HCT116 (cell line): Measurements from ENCODE around the gene DPP10. TPM values are rescaled to one million over a fixed set of nuclear protein-coding genes. Genes with fewer than 3 reads are reported as not detected.

Source experiments
- ATAC-seq: fragments of 200-7000 bp; cut with Tn5 transposase; 2 replicates; pipeline ENCODE4 v1.9.1; 2020; ENCODE audit warnings: mild to moderate bottlenecking, moderate library complexity
- BruUV-seq: library from RNA; stranded (reverse); fragments of 400-500 nt; replicated peaks from 2 replicates; lab custom pipeline; 2021; lab: Mats Ljungman, UMichigan
- CTCF ChIA-PET: fragments of 300-600 bp; sonication (Branson Sonifier 250); formaldehyde crosslinking; loops from one replicate; lab custom pipeline; 2021; ENCODE audit warnings: antibody characterized with exemption; lab: Charles Lee
- POLR2A ChIA-PET: fragments of 300-600, 350-600 bp; sonication (Branson Sonifier 250); formaldehyde crosslinking; loops from one replicate; lab custom pipeline; 2021; ENCODE audit warnings: antibody characterized with exemption; lab: Charles Lee
- RAD21 ChIA-PET, 2 experiments: fragments of 300-600 bp; sonication (Branson Sonifier 250); formaldehyde crosslinking; loops; one replicate each; lab custom pipeline; 2023; ENCODE audit warnings: low total read pairs in 2 of 2; ENCODE audit not compliant: uncharacterized antibody in 2 of 2, unreplicated experiment in 2 of 2, low non-redundant PET in 1 of 2; lab: Charles Lee
- DNase-seq: peaks from one replicate; pipeline ENCODE4 v3.0.0-alpha.2; 2010; ENCODE audit warnings: low read depth, low spot score
- H2AFZ ChIP-seq: fragments of 200-600 bp; shearing (Covaris generic), sonication (generic); 2 replicates; pipeline ENCODE4 v1.6.1; 2017; ENCODE audit warnings: low read depth, mixed run types, mixed read lengths, antibody characterized with exemption, low read length; ENCODE audit not compliant: poor library complexity, severe bottlenecking
- H3K27ac ChIP-seq: 2 replicates; pipeline ENCODE4 v1.5.1; 2012; ENCODE audit warnings: low read depth, low read length
- H3K27me3 ChIP-seq: fragments of 200-600 bp; sonication (generic); 2 replicates; pipeline ENCODE4 v1.6.1; 2016; ENCODE audit warnings: mixed run types, low read length, mixed read lengths; ENCODE audit not compliant: insufficient read depth
- H3K36me3 ChIP-seq, 2 experiments: fragments of 200-500 bp in 1 of 2; fragments of 200-600 bp in 1 of 2; sonication (Bioruptor generic) in 1 of 2; sonication (generic) in 1 of 2; 2 replicates each; pipeline versions ENCODE4 v1.5.1 to v1.6.1; 2014 to 2016; ENCODE audit warnings: low read length in 2 of 2, inconsistent platforms in 1 of 2, mixed read lengths in 1 of 2, mixed run types in 1 of 2; ENCODE audit not compliant: insufficient read depth in 2 of 2, control insufficient read depth in 1 of 2
- H3K4me1 ChIP-seq, 2 experiments: fragments of 200-600 bp in 1 of 2; sonication (generic) in 1 of 2; 2 replicates each; pipeline versions ENCODE4 v1.5.1 to v1.6.1; 2012 to 2017; ENCODE audit warnings: low read length in 2 of 2, inconsistent platforms in 1 of 2, mild to moderate bottlenecking in 1 of 2, mixed read lengths in 1 of 2, mixed run types in 1 of 2, moderate library complexity in 1 of 2; ENCODE audit not compliant: insufficient read depth in 2 of 2, control insufficient read depth in 1 of 2
- H3K4me2 ChIP-seq: fragments of 200-600 bp; sonication (generic); 2 replicates; pipeline ENCODE4 v1.6.1; 2017; ENCODE audit warnings: mixed run types, low read length, mixed read lengths
- H3K4me3 ChIP-seq, 2 experiments: fragments of 200-600 bp in 1 of 2; sonication (generic) in 1 of 2; replicated peaks in 1 of 2; 2 replicates each; pipeline ENCODE4 v1.5.1; 2011 to 2016; ENCODE audit warnings: low read length in 2 of 2, control low read depth in 1 of 2, low read depth in 1 of 2, mild to moderate bottlenecking in 1 of 2, mixed read lengths in 1 of 2, mixed run types in 1 of 2
- H3K79me2 ChIP-seq: fragments of 200-600 bp; sonication (generic); 2 replicates; pipeline ENCODE4 v1.6.1; 2017; ENCODE audit warnings: mild to moderate bottlenecking, mixed run types, low read length, moderate library complexity, mixed read lengths; ENCODE audit not compliant: insufficient read depth
- H3K9ac ChIP-seq: fragments of 200-600 bp; sonication (generic); 2 replicates; pipeline ENCODE4 v1.6.1; 2016; ENCODE audit warnings: low read length, mixed read lengths
- H3K9me2 ChIP-seq: fragments of 200-600 bp; sonication (generic), shearing (Covaris generic); 2 replicates; pipeline ENCODE4 v1.6.1; 2017; ENCODE audit warnings: mixed run types, mild to moderate bottlenecking, moderate library complexity; ENCODE audit not compliant: insufficient read depth
- H3K9me3 ChIP-seq, 2 experiments: fragments of 200-500 bp in 1 of 2; fragments of 200-600 bp in 1 of 2; sonication (Bioruptor generic) in 1 of 2; sonication (generic) in 1 of 2; 2 replicates each; pipeline ENCODE4 v1.6.1; 2014 to 2017; ENCODE audit warnings: low read length in 2 of 2, mixed read lengths in 2 of 2, inconsistent platforms in 1 of 2, low read depth in 1 of 2, mild to moderate bottlenecking in 1 of 2, mixed run types in 1 of 2, moderate library complexity in 1 of 2; ENCODE audit not compliant: control insufficient read depth in 1 of 2, insufficient read depth in 1 of 2
- H4K20me1 ChIP-seq: fragments of 200-600 bp; sonication (generic), shearing (Covaris generic); 2 replicates; pipeline ENCODE4 v1.6.1; 2017; ENCODE audit warnings: mixed run types, mild to moderate bottlenecking, moderate library complexity; ENCODE audit not compliant: insufficient read depth
- ATF3 ChIP-seq: IDR thresholded peaks from 2 replicates; pipeline ENCODE4 v1.6.1; 2012
- CBX3 ChIP-seq: IDR thresholded peaks from 2 replicates; pipeline ENCODE4 v1.6.1; 2012; ENCODE audit warnings: low read depth
- CEBPB ChIP-seq: IDR thresholded peaks from 2 replicates; pipeline ENCODE4 v1.6.1; 2012; ENCODE audit warnings: low read depth
- CTCF ChIP-seq, 3 experiments: fragments of 200-600 bp in 1 of 3; sonication (generic) in 1 of 3; IDR thresholded peaks in 2 of 3; conservative IDR thresholded peaks in 1 of 3; 2 replicates each; pipeline ENCODE4 v1.5.1; 2012 to 2017; ENCODE audit warnings: low read depth in 2 of 3, low read length in 2 of 3, antibody characterized with exemption in 1 of 3, borderline replicate concordance in 1 of 3, control low read depth in 1 of 3, mild to moderate bottlenecking in 1 of 3, mixed read lengths in 1 of 3, mixed run types in 1 of 3, moderate library complexity in 1 of 3; ENCODE audit not compliant: insufficient read depth in 1 of 3
- EGR1 ChIP-seq: IDR thresholded peaks from 2 replicates; pipeline ENCODE4 v1.6.1; 2012; ENCODE audit warnings: low read depth
- EZH2 ChIP-seq: fragments of 200-600 bp; sonication (generic); IDR thresholded peaks from 2 replicates; pipeline ENCODE4 v1.6.1; 2017; ENCODE audit warnings: antibody characterized with exemption, mixed run types
- FOSL1 ChIP-seq: IDR thresholded peaks from 2 replicates; pipeline ENCODE4 v1.6.1; 2012; ENCODE audit warnings: low read depth
- JUND ChIP-seq: IDR thresholded peaks from 2 replicates; pipeline ENCODE4 v1.6.1; 2012
- MAX ChIP-seq: IDR thresholded peaks from 2 replicates; pipeline ENCODE4 v1.6.1; 2012
- POLR2AphosphoS5 ChIP-seq: IDR thresholded peaks from 2 replicates; pipeline ENCODE4 v1.6.1; 2011; ENCODE audit warnings: mild to moderate bottlenecking, low read depth, low read length, moderate library complexity
- SRF ChIP-seq: IDR thresholded peaks from 2 replicates; pipeline ENCODE4 v1.6.1; 2012; ENCODE audit warnings: low read depth
- TCF7L2 ChIP-seq: IDR thresholded peaks from 2 replicates; pipeline ENCODE4 v1.7.0; 2011; ENCODE audit warnings: borderline replicate concordance, inconsistent platforms; ENCODE audit not compliant: insufficient read depth, insufficient read length; ENCODE audit errors: extremely low read depth
- intact Hi-C: fragments of 100-400 bp; cut with micrococcal nuclease; formaldehyde crosslinking; loops from 2 replicates; pipeline ENCODE4 v1.10.0; 2022
- total RNA-seq: library from RNA; stranded (reverse); gene quantifications from one replicate; pipeline ENCODE4 v1.2.1, GENCODE V29; 2021; ENCODE audit not compliant: unreplicated experiment

DPP10 gene
- total RNA-seq, 1 experiment from 2014 or later, result not detected

GRCh38 chr2:115739574-115739973 is 1297.1 kb downstream of the DPP10 start:
- no peak overlapping the region for H3K9ac ChIP-seq
- BruUV-seq, result no TSS peak
- H3K79me2 ChIP-seq, result no peaks in the 10 kb centered on the region
- H3K4me3 ChIP-seq, result no peak overlapping the region
- H3K4me1 ChIP-seq, result no peaks in the 10 kb centered on the region
- H3K9me3 ChIP-seq, result peaks cover 3 to 20% of the 10 kb centered on the region in 2 experiments; a peak in 2 of 4 replicates
- H3K4me2 ChIP-seq, result no peak overlapping the region
- H3K27me3 ChIP-seq, result no peaks in the 10 kb centered on the region
- H3K9me2 ChIP-seq, result no peaks in the 10 kb centered on the region
- no peak overlapping the region for H2AFZ ChIP-seq
- DNase-seq (no peak), ATAC-seq (no peak)
- H4K20me1 ChIP-seq, result no peaks in the 10 kb centered on the region
- no peak overlapping the region for H3K27ac ChIP-seq
- CTCF ChIA-PET, result no interaction called here
- TF ChIP-seq TCF7L2 (no peak), JUND (no peak), CBX3 (no peak), CEBPB (no peak), EGR1 (no peak), ATF3 (no peak), SRF (no peak), CTCF (IDR thresholded peaks at IDR 0.05 in 2 of 3, conservative IDR thresholded peaks at IDR 0.05 in 1 of 3; ENCODE audit: borderline replicate concordance in 1 of 3, insufficient read depth in 1 of 3, low read depth in 2 of 3, low read length in 2 of 3) (no peak), MAX (no peak)
- RAD21 ChIA-PET, result no interaction called here
- POLR2A ChIA-PET, result no interaction called here
- no peaks in the 10 kb centered on the region for H3K36me3 ChIP-seq
- intact Hi-C loops, result no loop called here

GRCh38 chr2:115746151-115746550 is 1303.7 kb downstream of the DPP10 start:
- H3K9me3 ChIP-seq, result peaks cover 13 to 19% of the 10 kb centered on the region in 2 experiments; a peak in 3 of 4 replicates
- intact Hi-C loops, result no loop called here
- no peaks in the 10 kb centered on the region for H4K20me1 ChIP-seq
- H3K4me3 ChIP-seq, result no peak overlapping the region
- POLR2A ChIA-PET, result no interaction called here
- TF ChIP-seq POLR2AphosphoS5 (no peak), EZH2 (no peak), FOSL1 (no peak), SRF (no peak)
- no peak overlapping the region for H3K9ac ChIP-seq
- RAD21 ChIA-PET, result no interaction called here
- CTCF ChIA-PET, result no interaction called here
- H2AFZ ChIP-seq, result no peak overlapping the region
- ATAC-seq (no peak), DNase-seq (no peak)
- no peaks in the 10 kb centered on the region for H3K36me3 ChIP-seq
- H3K4me1 ChIP-seq, result no peaks in the 10 kb centered on the region
- no TSS peak for BruUV-seq
- no peaks in the 10 kb centered on the region for H3K9me2 ChIP-seq
- no peak overlapping the region for H3K27ac ChIP-seq
- H3K79me2 ChIP-seq, result no peaks in the 10 kb centered on the region
- no peaks in the 10 kb centered on the region for H3K27me3 ChIP-seq
- no peak overlapping the region for H3K4me2 ChIP-seq
